Bronchial epithelial cell (primary cell): ENCODE measurements around the gene GNAS. TPM values are rescaled to one million over a fixed set of nuclear protein-coding genes. Genes with fewer than 3 reads are reported as not detected.

Experiments
- DNase-seq: peaks from one replicate; pipeline ENCODE4 v3.0.0-alpha.2; 2010; ENCODE audit warnings: low read depth
- FAIRE-seq: peaks from 2 replicates; lab custom pipeline; 2011; peaks lifted over from hg19 to GRCh38; lab: Jason Lieb, UNC
- H3K27me3 ChIP-seq: 2 replicates; pipeline ENCODE4 v1.5.1; 2011; ENCODE audit warnings: low read length; ENCODE audit not compliant: control insufficient read depth, insufficient read depth
- H3K36me3 ChIP-seq: 2 replicates; pipeline ENCODE4 v1.5.1; 2011; ENCODE audit warnings: low read length; ENCODE audit not compliant: control insufficient read depth, insufficient read depth
- H3K4me3 ChIP-seq: 2 replicates; pipeline ENCODE4 v1.5.1; 2011; ENCODE audit warnings: mild to moderate bottlenecking, low read depth, low read length, control low read depth
- CTCF ChIP-seq: IDR thresholded peaks from 2 replicates; pipeline ENCODE4 v1.5.1; 2011; ENCODE audit warnings: mild to moderate bottlenecking, moderate library complexity, low read length, control low read depth, inconsistent platforms; ENCODE audit not compliant: insufficient read depth, severe bottlenecking
- total RNA-seq: library from RNA; depleted of rRNA; stranded (reverse); fragments of >200 nt; gene quantifications from 2 replicates; pipeline ENCODE4 v1.2.1, GENCODE V29; 2014

Gene GNAS
- total RNA-seq, 1 donor from 2014 or later, result 279 TPM

- Histone ChIP-seq H3K36me3 (peaks cover 26% of the 10 kb centered on the region), H3K27me3 (no peaks in the 10 kb centered on the region), H3K4me3 (no peak overlapping the region)
- no peak for TF ChIP-seq CTCF
- FAIRE-seq, result no peak
- no peak for DNase-seq
Measured at GRCh38 chr20:58905236-58905635, 52.7 kb downstream of the GNAS start.

DNA sequence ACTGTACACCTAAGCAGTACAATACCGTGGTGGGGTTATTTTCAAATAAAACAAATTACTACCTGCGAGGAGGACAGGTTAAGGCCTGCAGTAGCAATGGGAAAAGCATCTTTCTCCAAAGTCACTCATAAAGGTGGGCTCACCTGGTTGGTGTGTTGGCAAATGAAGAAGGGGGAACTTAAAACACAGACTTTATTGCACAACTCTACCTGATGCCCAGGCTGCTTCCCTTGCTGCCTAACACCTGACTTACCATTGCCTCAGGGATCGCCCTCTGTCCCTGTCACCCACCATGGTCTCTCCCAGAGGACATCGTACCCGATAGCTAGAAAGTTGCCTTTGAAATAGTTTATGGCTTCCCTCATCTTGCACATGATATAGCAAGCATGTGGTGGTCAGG lies 53.6 kb downstream of the GNAS start:
- Histone ChIP-seq H3K27me3 (no peaks in the 10 kb centered on the region), H3K36me3 (peaks cover 30% of the 10 kb centered on the region), H3K4me3 (no peak overlapping the region)
- DNase-seq, result no peak
- TF ChIP-seq CTCF, result no peak
- FAIRE-seq, result no peak

DNA sequence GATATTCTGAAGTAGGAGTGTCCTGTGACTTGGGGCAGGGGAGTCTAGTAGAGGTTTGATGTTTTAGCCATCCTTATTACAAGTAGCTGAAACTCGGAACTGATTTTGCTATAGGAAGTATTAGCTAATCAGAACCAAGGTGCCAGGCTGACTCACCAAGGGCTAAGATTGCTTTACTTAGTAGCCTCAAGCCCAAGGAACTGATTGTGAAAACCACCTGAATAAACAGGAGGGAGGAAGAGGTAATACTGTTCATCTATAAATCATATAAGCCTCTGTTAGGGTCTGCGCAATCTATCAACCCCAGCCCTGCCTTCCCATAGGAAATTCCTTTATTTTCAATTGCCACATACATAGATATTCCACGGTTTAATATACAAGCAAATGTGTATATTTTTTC lies 54.4 kb downstream of the GNAS start:
- DNase-seq (peak; percentile 93), FAIRE-seq (no peak)
- no peak for TF ChIP-seq CTCF
- no peaks in the 10 kb centered on the region for H3K27me3 ChIP-seq
- H3K4me3 ChIP-seq, result no peak overlapping the region
- H3K36me3 ChIP-seq, result peaks cover 30% of the 10 kb centered on the region

- Histone ChIP-seq H3K36me3 (peaks cover 30% of the 10 kb centered on the region), H3K4me3 (no peak overlapping the region), H3K27me3 (no peaks in the 10 kb centered on the region)
- no peak for TF ChIP-seq CTCF
- FAIRE-seq (no peak), DNase-seq (peak; percentile 78)
Measured at GRCh38 chr20:58907320-58908137, 55.0 kb downstream of the GNAS start.

DNA sequence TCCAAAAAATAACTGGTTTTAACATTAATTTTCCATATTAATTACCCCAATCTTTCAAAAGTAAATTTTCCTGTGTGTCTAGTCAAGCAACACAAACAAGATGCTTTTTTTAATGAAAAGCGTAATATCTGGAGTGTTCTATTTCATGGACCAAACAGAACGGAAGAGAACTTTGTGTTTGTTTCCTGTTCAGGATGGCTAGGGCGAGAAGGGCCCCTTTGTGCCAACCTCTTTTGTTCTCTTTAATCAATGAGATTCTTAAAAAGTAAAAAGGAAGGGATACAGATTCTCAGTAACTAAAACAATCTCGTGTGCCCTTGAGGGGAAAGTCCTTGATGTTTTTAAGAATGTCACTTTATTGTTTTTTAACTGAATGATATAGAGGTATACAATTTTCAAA lies 55.7 kb downstream of the GNAS start:
- FAIRE-seq, result no peak
- no peak for TF ChIP-seq CTCF
- no peak for DNase-seq
- H3K4me3 ChIP-seq, result no peak overlapping the region
- no peaks in the 10 kb centered on the region for H3K27me3 ChIP-seq
- H3K36me3 ChIP-seq, result peaks cover 29% of the 10 kb centered on the region
